ENCODE measurements around the gene SPDEF.

SPDEF gene

GRCh38 chr6:34511915-34512737 is 44.0 kb downstream of the SPDEF start:
- DNase-seq = no peak

GRCh38 chr6:34511214-34511914 is 44.8 kb downstream of the SPDEF start:
- no peak for DNase-seq

GRCh38 chr6:34510299-34510698 is 45.8 kb downstream of the SPDEF start:
- no peak for DNase-seq

DNA sequence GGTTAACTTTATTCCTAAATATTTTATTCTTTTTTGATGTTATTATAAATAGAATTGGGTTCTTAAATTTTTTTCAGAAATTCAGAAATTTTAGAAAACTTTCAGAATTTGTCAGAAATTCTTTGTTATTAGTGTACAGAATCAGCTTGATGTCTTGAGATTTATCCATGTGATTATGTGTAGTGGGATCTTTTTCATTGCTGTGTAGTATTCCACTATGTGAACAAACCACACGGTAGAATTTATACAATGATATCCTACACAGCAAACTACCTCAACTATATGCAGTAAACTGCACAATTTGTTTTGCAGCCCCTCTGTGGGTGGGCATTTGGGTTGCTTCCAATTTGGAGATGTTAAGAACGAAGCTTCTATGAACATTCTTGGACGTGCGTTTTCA is 46.3 kb downstream of the SPDEF start:
- DNase-seq = no peak

DNA sequence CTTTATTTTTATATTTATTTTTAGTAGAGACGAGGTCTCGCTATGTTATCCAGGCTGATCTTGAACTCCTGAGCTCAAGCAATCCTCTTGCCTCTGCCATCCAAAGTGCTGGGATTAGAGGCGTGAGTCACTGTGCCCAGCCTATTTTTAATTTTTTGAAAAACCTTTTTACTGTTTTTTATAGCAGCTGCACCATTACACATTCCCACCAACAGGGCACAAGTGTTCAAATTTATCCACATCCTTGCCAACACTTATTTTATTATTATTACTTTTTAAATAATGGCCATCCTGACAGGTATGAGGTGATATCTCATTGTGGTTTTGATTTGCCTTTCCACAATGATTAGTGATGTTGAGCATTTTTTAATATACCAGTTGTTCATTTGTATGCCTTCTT is 47.7 kb downstream of the SPDEF start:
- DNase-seq = no peak

- no peak for DNase-seq
Observed at GRCh38 chr6:34506718-34507117, 49.4 kb downstream of the SPDEF start.

DNA sequence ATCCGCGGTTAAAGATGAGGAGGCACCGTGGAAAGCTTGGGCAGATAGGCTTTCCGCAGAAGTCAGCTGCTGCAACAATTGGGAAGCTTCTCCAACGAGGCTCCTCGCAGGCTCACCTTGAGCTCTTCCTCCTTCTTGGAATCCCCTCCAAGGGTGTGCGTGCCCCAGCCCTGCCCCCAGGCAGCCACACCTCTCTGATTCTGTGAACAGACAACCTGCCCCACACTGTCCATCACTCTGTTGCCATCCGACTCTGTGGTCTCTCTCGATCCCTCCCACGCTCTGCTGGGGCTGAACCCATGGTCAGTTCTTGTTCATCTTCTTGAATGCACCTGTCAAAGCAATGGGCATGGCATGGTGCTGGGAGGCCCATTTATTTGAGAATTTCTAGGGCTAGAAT is 58.7 kb downstream of the SPDEF start:
- no peak for DNase-seq

DNA sequence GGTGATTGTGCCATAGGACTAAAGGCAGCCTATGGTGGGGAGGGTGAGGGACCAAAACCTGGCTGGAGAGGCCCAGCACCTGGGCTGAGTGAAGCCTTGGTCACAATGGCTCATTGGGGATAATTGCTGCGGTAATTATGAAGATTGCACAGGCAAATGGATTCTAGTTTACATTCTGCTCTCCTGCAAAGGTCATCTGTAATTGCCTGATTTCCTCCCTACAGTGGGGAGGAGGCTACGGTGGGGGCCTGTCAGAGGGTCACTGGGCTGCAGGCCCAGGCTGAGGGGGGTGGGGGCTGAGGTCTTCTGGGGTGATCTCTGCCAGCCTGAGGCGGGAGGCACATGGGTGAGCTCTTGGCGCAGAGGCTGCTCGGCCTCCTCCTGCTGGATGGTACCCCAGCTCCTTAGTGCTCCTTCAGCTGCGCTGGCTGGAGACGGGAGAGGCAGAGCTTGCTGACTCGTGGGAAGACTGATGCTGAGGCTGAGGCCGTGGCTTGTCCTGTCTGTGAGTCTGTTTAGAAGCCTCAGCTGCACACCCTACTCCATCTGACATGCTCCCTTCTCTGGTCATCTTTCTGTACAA is 59.9 kb downstream of the SPDEF start:
- DNase-seq = no peak

- DNase-seq = no peak
Observed at GRCh38 chr6:34494973-34495372, 61.2 kb downstream of the SPDEF start.

DNA sequence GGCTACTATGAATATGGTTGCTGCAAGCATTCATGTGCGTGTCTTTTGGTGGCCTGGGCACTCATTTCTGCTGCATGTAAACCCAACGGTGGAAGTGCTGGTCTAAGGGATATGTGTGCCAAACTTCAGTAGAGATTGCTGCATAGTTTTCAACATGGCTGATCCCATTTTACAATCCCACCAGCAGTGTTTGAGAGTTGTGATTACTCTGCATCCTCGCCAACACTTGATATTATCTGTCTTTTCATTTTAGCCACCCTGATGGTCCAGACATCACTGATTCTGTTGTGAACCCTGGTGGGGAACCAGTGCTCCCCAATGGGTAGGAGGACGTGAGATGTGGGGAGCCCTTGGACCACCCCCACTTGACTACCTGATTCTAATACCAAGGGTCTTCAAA is 62.8 kb downstream of the SPDEF start:
- no peak for DNase-seq

GRCh38 chr6:34491091-34491430 is 65.1 kb downstream of the SPDEF start:
- DNase-seq = no peak

- DNase-seq = no peak
Observed at GRCh38 chr6:34490390-34491090, 65.6 kb downstream of the SPDEF start.

DNA sequence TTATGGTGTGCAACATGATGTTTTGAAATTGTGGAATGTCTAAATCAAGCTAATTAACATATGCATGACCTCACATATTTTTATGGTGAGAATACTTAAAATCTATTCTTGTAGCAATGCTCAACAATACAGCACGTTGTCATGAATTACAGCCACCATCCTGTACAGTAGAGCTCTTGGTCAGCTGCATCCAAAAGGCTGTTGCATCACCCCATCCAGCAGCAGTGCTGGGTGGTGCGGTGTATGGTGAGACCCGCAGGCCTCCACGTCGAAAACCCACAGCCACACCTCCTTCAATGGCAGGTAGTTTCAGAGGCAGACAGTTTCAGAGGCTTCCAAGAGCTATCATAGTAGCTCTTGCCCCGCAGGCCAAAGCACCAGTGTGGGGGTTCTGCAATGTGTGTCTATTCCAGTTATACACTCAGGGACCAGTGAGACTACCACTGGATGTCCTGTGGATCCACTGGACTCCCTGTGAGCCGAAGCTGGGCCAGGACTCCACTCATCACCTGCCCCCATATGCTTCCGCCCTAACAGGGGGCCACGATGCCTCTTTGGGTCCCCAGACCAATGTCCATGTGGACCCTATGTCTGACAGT is 66.8 kb downstream of the SPDEF start:
- DNase-seq = no peak
